SK-N-MC (cell line): ENCODE measurements around the gene IGF2BP1.

ENCODE experiments used
- EZH2 ChIP-seq: fragments of 200-600 bp; sonication (generic); IDR thresholded peaks from one replicate; pipeline ENCODE4 v1.6.1; 2017; ENCODE audit warnings: antibody characterized with exemption
- FOXP2 ChIP-seq: optimal IDR thresholded peaks from 2 replicates; pipeline ENCODE3; 2011; ENCODE audit warnings: mild to moderate bottlenecking, moderate library complexity; ENCODE audit not compliant: insufficient read depth; ENCODE audit errors: extremely low read length, control extremely low read depth
- POLR2AphosphoS5 ChIP-seq: IDR thresholded peaks from 2 replicates; pipeline ENCODE4 v1.6.1; 2012; ENCODE audit warnings: mild to moderate bottlenecking, low read depth, low read length, borderline replicate concordance

GRCh38 chr17:49049265-49049664 lies 52.1 kb downstream of the IGF2BP1 start:
- TF ChIP-seq EZH2 (no peak), POLR2AphosphoS5 (no peak), FOXP2 (no peak)
